ENCODE measurements around the gene KIF16B. TPM values are rescaled to one million over a fixed set of nuclear protein-coding genes. Genes with fewer than 3 reads are reported as not detected.

Gene KIF16B
- total RNA-seq, 1 experiment from 2014 or later, result 4.6 TPM

GRCh38 chr20:16515046-16515445 lies 58.2 kb downstream of the KIF16B start:
- CTCF ChIA-PET, result no interaction called here

GRCh38 chr20:16514140-16514539 lies 59.1 kb downstream of the KIF16B start:
- Histone ChIP-seq H3K4me1 (ENCODE audit: insufficient read depth, low read length, poor library complexity, severe bottlenecking) (no peaks in the 10 kb centered on the region), H3K27me3 (replicated peaks; ENCODE audit: insufficient read depth, low read depth, low read length, poor library complexity) (no peaks in the 10 kb centered on the region), H3K9me3 (ENCODE audit: low read depth, low read length, poor library complexity, severe bottlenecking) (no peaks in the 10 kb centered on the region), H3K4me3 (ENCODE audit: low read depth, low read length, poor library complexity, severe bottlenecking) (no peak overlapping the region), H3K36me3 (ENCODE audit: insufficient read depth, low read length, poor library complexity, severe bottlenecking) (no peaks in the 10 kb centered on the region), H3K27ac (ENCODE audit: low read depth, low read length, poor library complexity, severe bottlenecking) (no peak overlapping the region)
- DNase-seq (ENCODE audit: low spot score), result no peak
- intact Hi-C loops (cut with micrococcal nuclease; ENCODE audit: unreplicated experiment), result no loop called here
- ChIA-PET POLR2A (ENCODE audit: low non-redundant PET) (no interaction called here), CTCF (no interaction called here)
- BruUV-seq (replicated peaks), result no TSS peak
- TF ChIP-seq EZH2 (IDR thresholded peaks at IDR 0.05; ENCODE audit: borderline replicate concordance, low read depth, low read length, poor library complexity, severe bottlenecking) (no peak), CTCF (conservative IDR thresholded peaks at IDR 0.05; ENCODE audit: low read depth, low read length) (no peak)

More at GRCh38 chr20:16515046-16515445, 58.2 kb downstream of the KIF16B start:
- no peak for DNase-seq (ENCODE audit: low spot score)
- H3K27me3 ChIP-seq (replicated peaks; ENCODE audit: insufficient read depth, low read depth, low read length, poor library complexity), result no peaks in the 10 kb centered on the region
- H3K9me3 ChIP-seq (ENCODE audit: low read depth, low read length, poor library complexity, severe bottlenecking), result no peaks in the 10 kb centered on the region
- no peak for TF ChIP-seq EZH2 (IDR thresholded peaks at IDR 0.05; ENCODE audit: borderline replicate concordance, low read depth, low read length, poor library complexity, severe bottlenecking)
- no peak for TF ChIP-seq CTCF (conservative IDR thresholded peaks at IDR 0.05; ENCODE audit: low read depth, low read length)
- H3K4me1 ChIP-seq (ENCODE audit: insufficient read depth, low read length, poor library complexity, severe bottlenecking), result no peaks in the 10 kb centered on the region
- BruUV-seq (replicated peaks), result no TSS peak
- intact Hi-C loops (cut with micrococcal nuclease; ENCODE audit: unreplicated experiment), result loop anchor here (5.0 kb wide), 1 partner anchor 232 kb away; the partner anchor contains the start of gene OTOR
- H3K36me3 ChIP-seq (ENCODE audit: insufficient read depth, low read length, poor library complexity, severe bottlenecking), result no peaks in the 10 kb centered on the region
- H3K4me3 ChIP-seq (ENCODE audit: low read depth, low read length, poor library complexity, severe bottlenecking), result no peak overlapping the region
- no peak overlapping the region for H3K27ac ChIP-seq (ENCODE audit: low read depth, low read length, poor library complexity, severe bottlenecking)
- POLR2A ChIA-PET (ENCODE audit: low non-redundant PET), result no interaction called here

GRCh38 chr20:16505894-16506293 lies 67.4 kb downstream of the KIF16B start:
- Histone ChIP-seq H3K36me3 (ENCODE audit: insufficient read depth, low read length, poor library complexity, severe bottlenecking) (no peaks in the 10 kb centered on the region), H3K4me1 (ENCODE audit: insufficient read depth, low read length, poor library complexity, severe bottlenecking) (no peaks in the 10 kb centered on the region), H3K27me3 (replicated peaks; ENCODE audit: insufficient read depth, low read depth, low read length, poor library complexity) (no peaks in the 10 kb centered on the region), H3K4me3 (ENCODE audit: low read depth, low read length, poor library complexity, severe bottlenecking) (no peak overlapping the region), H3K27ac (ENCODE audit: low read depth, low read length, poor library complexity, severe bottlenecking) (no peak overlapping the region), H3K9me3 (ENCODE audit: low read depth, low read length, poor library complexity, severe bottlenecking) (no peaks in the 10 kb centered on the region)
- CTCF ChIA-PET, result no interaction called here
- DNase-seq (ENCODE audit: low spot score), result no peak
- no TSS peak for BruUV-seq (replicated peaks)
- POLR2A ChIA-PET (ENCODE audit: low non-redundant PET), result no interaction called here
- TF ChIP-seq EZH2 (IDR thresholded peaks at IDR 0.05; ENCODE audit: borderline replicate concordance, low read depth, low read length, poor library complexity, severe bottlenecking), result no peak
- intact Hi-C loops (cut with micrococcal nuclease; ENCODE audit: unreplicated experiment), result no loop called here

GRCh38 chr20:16501301-16501700 lies 71.9 kb downstream of the KIF16B start:
- Histone ChIP-seq H3K4me3 (ENCODE audit: low read depth, low read length, poor library complexity, severe bottlenecking) (no peak overlapping the region), H3K4me1 (ENCODE audit: insufficient read depth, low read length, poor library complexity, severe bottlenecking) (no peaks in the 10 kb centered on the region), H3K9me3 (ENCODE audit: low read depth, low read length, poor library complexity, severe bottlenecking) (no peaks in the 10 kb centered on the region), H3K27ac (ENCODE audit: low read depth, low read length, poor library complexity, severe bottlenecking) (no peak overlapping the region), H3K27me3 (replicated peaks; ENCODE audit: insufficient read depth, low read depth, low read length, poor library complexity) (no peaks in the 10 kb centered on the region), H3K36me3 (ENCODE audit: insufficient read depth, low read length, poor library complexity, severe bottlenecking) (no peaks in the 10 kb centered on the region)
- no peak for TF ChIP-seq CTCF (conservative IDR thresholded peaks at IDR 0.05; ENCODE audit: low read depth, low read length)
- POLR2A ChIA-PET (ENCODE audit: low non-redundant PET), result no interaction called here
- intact Hi-C loops (cut with micrococcal nuclease; ENCODE audit: unreplicated experiment), result no loop called here
- DNase-seq (ENCODE audit: low spot score), result no peak
- CTCF ChIA-PET, result no interaction called here
- no TSS peak for BruUV-seq (replicated peaks)
